Right atrium auricular region (tissue), 2 donors: Measurements from ENCODE around the gene FGD6. TPM values are rescaled to one million over a fixed set of nuclear protein-coding genes. Genes with fewer than 3 reads are reported as not detected.
A peak's percentile ranks its signal among the peaks of the same experiment; 100 is the strongest.

Source experiments
- DNase-seq: peaks from one replicate; pipeline ENCODE4 v3.0.0-alpha.2; 2019; ENCODE audit warnings: low spot score
- H3K27ac ChIP-seq, 2 donors: fragments of 200-600 bp; sonication (generic); 1 replicate in 1 of 2; 2 replicates in 1 of 2; pipeline ENCODE4 v1.5.1; 2016 to 2019
- H3K27me3 ChIP-seq, 2 donors: fragments of 200-600 bp; sonication (generic); one replicate each; pipeline versions ENCODE4 v1.5.1 to v1.6.0; 2017 to 2019
- H3K36me3 ChIP-seq: fragments of 200-600 bp; sonication (generic); one replicate; pipeline ENCODE4 v1.5.1; 2016
- H3K4me1 ChIP-seq, 2 donors: fragments of 200-600 bp; sonication (generic); one replicate each; pipeline versions ENCODE4 v1.5.1 to v1.6.0; 2017 to 2019
- H3K4me3 ChIP-seq, 2 donors: fragments of 200-600 bp; sonication (generic); 1 replicate in 1 of 2; 2 replicates in 1 of 2; pipeline ENCODE4 v1.5.1; 2017 to 2019; ENCODE audit warnings: mild to moderate bottlenecking in 1 of 2, moderate library complexity in 1 of 2
- H3K9me3 ChIP-seq, 2 donors: fragments of 200-600 bp; sonication (generic); one replicate each; pipeline ENCODE4 v1.5.1; 2019
- total RNA-seq, 2 donors: library from RNA; depleted of rRNA; stranded (reverse); fragments of >200 nt; gene quantifications; one replicate each; pipeline ENCODE4 v1.1.0, GENCODE V29; 2016
- TF ChIP-seq, protein P1 (sequence below), 2 donors: fragments of 200-600 bp; sonication (generic); IDR thresholded peaks; one replicate each; pipeline ENCODE4 v1.5.1; 2019; ENCODE audit warnings: antibody characterized with exemption in 2 of 2

Gene FGD6
- total RNA-seq, 2 donors from 2014 or later, result 15.8 to 16.9 TPM

DNA sequence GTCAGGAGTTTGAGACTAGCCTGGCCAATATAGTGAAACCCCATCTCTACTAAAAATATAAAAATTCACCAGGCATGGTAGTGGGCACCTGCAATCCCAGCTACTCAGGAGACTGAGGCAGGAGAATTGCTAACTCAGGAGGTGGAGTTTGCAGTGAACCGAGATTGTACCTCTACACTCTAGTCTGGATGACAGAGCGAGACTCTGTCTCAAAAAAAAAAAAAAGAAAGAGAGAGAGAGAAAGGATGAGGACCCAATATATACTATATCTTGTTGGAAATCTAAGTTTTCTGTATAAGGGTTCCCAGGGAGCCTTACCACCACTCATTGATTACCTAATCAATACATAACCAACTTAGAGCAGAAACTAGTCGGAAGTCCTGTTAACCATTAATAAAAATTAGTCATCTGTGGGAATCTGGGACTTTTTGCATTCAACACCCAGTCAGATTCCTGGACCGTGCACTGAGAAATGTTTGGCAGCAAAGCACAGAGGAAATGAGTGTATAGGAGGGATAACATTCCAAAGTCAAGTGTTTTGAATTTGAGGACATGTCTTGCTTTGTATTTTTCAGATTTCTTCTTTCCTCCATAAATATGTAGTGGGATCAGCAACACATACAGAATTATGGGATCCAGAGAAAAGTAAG, 99.0 kb downstream of the FGD6 start:
- Histone ChIP-seq H3K27ac (peak overlapping the region in 1 of 2 donors; percentile 35), H3K27me3 (no peaks in the 10 kb centered on the region)
- no peak for DNase-seq

GRCh38 chr12:95117178-95117599, 100.1 kb downstream of the FGD6 start:
- H3K4me3 ChIP-seq, result no peak overlapping the region
- TF ChIP-seq, protein P1, sequence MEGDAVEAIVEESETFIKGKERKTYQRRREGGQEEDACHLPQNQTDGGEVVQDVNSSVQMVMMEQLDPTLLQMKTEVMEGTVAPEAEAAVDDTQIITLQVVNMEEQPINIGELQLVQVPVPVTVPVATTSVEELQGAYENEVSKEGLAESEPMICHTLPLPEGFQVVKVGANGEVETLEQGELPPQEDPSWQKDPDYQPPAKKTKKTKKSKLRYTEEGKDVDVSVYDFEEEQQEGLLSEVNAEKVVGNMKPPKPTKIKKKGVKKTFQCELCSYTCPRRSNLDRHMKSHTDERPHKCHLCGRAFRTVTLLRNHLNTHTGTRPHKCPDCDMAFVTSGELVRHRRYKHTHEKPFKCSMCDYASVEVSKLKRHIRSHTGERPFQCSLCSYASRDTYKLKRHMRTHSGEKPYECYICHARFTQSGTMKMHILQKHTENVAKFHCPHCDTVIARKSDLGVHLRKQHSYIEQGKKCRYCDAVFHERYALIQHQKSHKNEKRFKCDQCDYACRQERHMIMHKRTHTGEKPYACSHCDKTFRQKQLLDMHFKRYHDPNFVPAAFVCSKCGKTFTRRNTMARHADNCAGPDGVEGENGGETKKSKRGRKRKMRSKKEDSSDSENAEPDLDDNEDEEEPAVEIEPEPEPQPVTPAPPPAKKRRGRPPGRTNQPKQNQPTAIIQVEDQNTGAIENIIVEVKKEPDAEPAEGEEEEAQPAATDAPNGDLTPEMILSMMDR (IDR thresholded peaks at IDR 0.05), result peak; percentile 44 to 83
- no peaks in the 10 kb centered on the region for H3K36me3 ChIP-seq
- no peaks in the 10 kb centered on the region for H3K27me3 ChIP-seq
- no peak overlapping the region for H3K27ac ChIP-seq
- H3K9me3 ChIP-seq, result no peaks in the 10 kb centered on the region
- peak; percentile 68 for DNase-seq
- peaks cover 0 to 25% of the 10 kb centered on the region in 2 donors for H3K4me1 ChIP-seq

More for the DNA sequence above, 99.0 kb downstream of the FGD6 start:
- Histone ChIP-seq H3K9me3 (no peaks in the 10 kb centered on the region), H3K4me3 (no peak overlapping the region), H3K36me3 (no peaks in the 10 kb centered on the region), H3K4me1 (peaks cover 0 to 25% of the 10 kb centered on the region in 2 donors)
- TF ChIP-seq, protein P1 (IDR thresholded peaks at IDR 0.05), result no peak

DNA sequence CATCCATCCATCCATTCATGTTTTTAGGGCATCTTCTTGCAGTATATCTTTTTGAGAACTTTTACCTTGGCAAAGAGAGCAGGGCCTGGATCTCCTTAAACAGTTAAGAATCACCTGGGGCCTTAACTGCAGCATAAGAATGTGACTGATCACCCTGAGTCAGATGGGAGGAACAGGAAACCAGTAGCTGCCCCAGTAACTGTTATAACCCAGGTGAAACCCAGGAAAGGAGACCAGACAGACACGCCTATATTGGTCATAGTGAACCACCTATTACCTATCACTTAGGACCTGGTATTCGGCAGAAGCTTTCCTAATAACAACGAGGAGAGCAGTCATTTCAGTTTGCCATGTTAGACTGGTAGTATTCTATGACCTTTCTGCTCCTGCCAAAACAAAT, 100.5 kb downstream of the FGD6 start:
- H3K4me1 ChIP-seq, result peaks cover 0 to 25% of the 10 kb centered on the region in 2 donors
- H3K9me3 ChIP-seq, result no peaks in the 10 kb centered on the region
- no peaks in the 10 kb centered on the region for H3K36me3 ChIP-seq
- H3K27me3 ChIP-seq, result no peaks in the 10 kb centered on the region
- H3K4me3 ChIP-seq, result no peak overlapping the region
- TF ChIP-seq, protein P1 (IDR thresholded peaks at IDR 0.05), result no peak
- no peak overlapping the region for H3K27ac ChIP-seq
- DNase-seq, result no peak

GRCh38 chr12:95116341-95116740, 100.9 kb downstream of the FGD6 start:
- Histone ChIP-seq H3K27ac (no peak overlapping the region), H3K4me1 (peaks cover 0 to 25% of the 10 kb centered on the region in 2 donors)
- TF ChIP-seq, protein P1 (IDR thresholded peaks at IDR 0.05), result no peak

GRCh38 chr12:95115641-95116040, 101.6 kb downstream of the FGD6 start:
- peaks cover 0 to 25% of the 10 kb centered on the region in 2 donors for H3K4me1 ChIP-seq
- H3K27ac ChIP-seq, result no peak overlapping the region
- peaks cover 4% of the 10 kb centered on the region for H3K36me3 ChIP-seq
- TF ChIP-seq, protein P1 (IDR thresholded peaks at IDR 0.05), result no peak
- DNase-seq, result no peak
- no peaks in the 10 kb centered on the region for H3K27me3 ChIP-seq
- no peak overlapping the region for H3K4me3 ChIP-seq
- no peaks in the 10 kb centered on the region for H3K9me3 ChIP-seq

More at GRCh38 chr12:95116341-95116740, 100.9 kb downstream of the FGD6 start:
- Histone ChIP-seq H3K27me3 (no peaks in the 10 kb centered on the region), H3K36me3 (peaks cover under 1% of the 10 kb centered on the region), H3K9me3 (no peaks in the 10 kb centered on the region), H3K4me3 (no peak overlapping the region)
- DNase-seq, result no peak
